WTC11 (cell line): ENCODE results near the gene NANP. TPM values are rescaled to one million over a fixed set of nuclear protein-coding genes. Genes with fewer than 3 reads are reported as not detected.

Experiments
- ATAC-seq: fragments of 200-7000 bp; cut with Tn5 transposase; 2 replicates; pipeline ENCODE4 v1.10.0; 2021; ENCODE audit warnings: mild to moderate bottlenecking, moderate library complexity
- CTCF ChIA-PET: fragments of 300-600 bp; sonication (Branson Sonifier 250); formaldehyde crosslinking; loops from one replicate; lab custom pipeline; 2021; ENCODE audit warnings: antibody characterized with exemption; lab: Charles Lee
- POLR2A ChIA-PET: fragments of 350-600 bp; sonication (Branson Sonifier 250); formaldehyde crosslinking; loops from one replicate; lab custom pipeline; 2021; ENCODE audit warnings: antibody characterized with exemption; lab: Charles Lee
- DNase-seq: peaks from one replicate; pipeline ENCODE4 v3.0.0; 2021; ENCODE audit warnings: low spot score
- H3K27ac Mint-ChIP-seq: 2 replicates; pipeline ENCODE4 v1.8.0; 2021; ENCODE audit warnings: mixed read lengths
- H3K27me3 Mint-ChIP-seq: 2 replicates; pipeline ENCODE4 v1.8.0; 2021; ENCODE audit warnings: low read depth, mild to moderate bottlenecking, moderate library complexity, mixed read lengths
- H3K36me3 Mint-ChIP-seq: 2 replicates; pipeline ENCODE4 v1.8.0; 2021; ENCODE audit warnings: mixed read lengths
- H3K4me1 Mint-ChIP-seq: 2 replicates; pipeline ENCODE4 v1.8.0; 2022; ENCODE audit warnings: mixed read lengths
- H3K4me3 Mint-ChIP-seq: 2 replicates; pipeline ENCODE4 v1.8.0; 2021; ENCODE audit warnings: mild to moderate bottlenecking, moderate library complexity, mixed read lengths
- H3K9me3 Mint-ChIP-seq: 2 replicates; pipeline ENCODE4 v1.8.0; 2021; ENCODE audit warnings: mixed read lengths
- ATF6 ChIP-seq: sonication (generic); formaldehyde crosslinking; IDR thresholded peaks from 2 replicates; pipeline ENCODE4 v1.8.1; 2023; ENCODE audit warnings: mild to moderate bottlenecking, missing genetic modification reagents
- ELF4 ChIP-seq: sonication (generic); formaldehyde crosslinking; IDR thresholded peaks from 2 replicates; pipeline ENCODE4 v1.8.1; 2022; ENCODE audit warnings: low read depth, mild to moderate bottlenecking, moderate library complexity, missing genetic modification reagents
- ESRRA ChIP-seq: sonication (generic); formaldehyde crosslinking; IDR thresholded peaks from 2 replicates; pipeline ENCODE4 v1.8.1; 2022; ENCODE audit warnings: mild to moderate bottlenecking, missing genetic modification reagents, borderline replicate concordance
- GABPB1 ChIP-seq: sonication (generic); formaldehyde crosslinking; IDR thresholded peaks from 2 replicates; pipeline ENCODE4 v1.8.1; 2023; ENCODE audit warnings: mild to moderate bottlenecking, missing genetic modification reagents
- IRF1 ChIP-seq: sonication (generic); formaldehyde crosslinking; IDR thresholded peaks from 2 replicates; pipeline ENCODE4 v1.8.0; 2023; ENCODE audit warnings: missing genetic modification reagents
- NFYB ChIP-seq: sonication (generic); formaldehyde crosslinking; conservative IDR thresholded peaks from 2 replicates; pipeline ENCODE4 v1.8.0; 2022; ENCODE audit warnings: low read depth, missing genetic modification reagents
- PREB ChIP-seq: sonication (generic); formaldehyde crosslinking; IDR thresholded peaks from 2 replicates; pipeline ENCODE4 v1.8.1; 2022; ENCODE audit warnings: mild to moderate bottlenecking, missing genetic modification reagents, moderate library complexity, borderline replicate concordance
- TCF7 ChIP-seq: sonication (generic); formaldehyde crosslinking; IDR thresholded peaks from 2 replicates; pipeline ENCODE4 v1.8.0; 2022; ENCODE audit warnings: mild to moderate bottlenecking, low read depth, missing genetic modification reagents, moderate library complexity
- ZNF416 ChIP-seq: fragments of 250-450 bp; sonication (Bioruptor Pico); IDR thresholded peaks from 2 replicates; pipeline ENCODE4 v1.9.0; 2021; ENCODE audit warnings: mild to moderate bottlenecking, inconsistent platforms
- ZSCAN18 ChIP-seq: fragments of 250-450 bp; sonication (Bioruptor Pico); IDR thresholded peaks from 2 replicates; pipeline ENCODE4 v2.1.2; 2022; ENCODE audit warnings: mild to moderate bottlenecking, moderate library complexity
- total RNA-seq: library from RNA; stranded (reverse); gene quantifications from 3 replicates; pipeline ENCODE4 v1.2.3, GENCODE V29; 2021
- TF ChIP-seq, protein P1 (sequence below): sonication (generic); formaldehyde crosslinking; IDR thresholded peaks from 2 replicates; pipeline ENCODE4 v1.8.0; 2022; ENCODE audit warnings: missing genetic modification reagents
- TF ChIP-seq, protein P2 (sequence below): sonication (generic); formaldehyde crosslinking; conservative IDR thresholded peaks from 2 replicates; pipeline ENCODE4 v1.8.1; 2022; ENCODE audit warnings: mild to moderate bottlenecking, missing genetic modification reagents
- TF ChIP-seq, protein P3 (sequence below): sonication (generic); formaldehyde crosslinking; IDR thresholded peaks from 2 replicates; pipeline ENCODE4 v1.8.0; 2023; ENCODE audit warnings: mild to moderate bottlenecking, missing genetic modification reagents
- TF ChIP-seq, protein P4 (sequence below): sonication (generic); formaldehyde crosslinking; IDR thresholded peaks from 2 replicates; pipeline ENCODE4 v1.8.1; 2022; ENCODE audit warnings: mild to moderate bottlenecking, moderate library complexity, missing genetic modification reagents
- TF ChIP-seq, protein P5 (sequence below): fragments of 250-450 bp; sonication (Bioruptor Pico); IDR thresholded peaks from 2 replicates; pipeline ENCODE4 v1.9.0; 2021; ENCODE audit warnings: mild to moderate bottlenecking
- TF ChIP-seq, protein P6 (sequence below): sonication (generic); formaldehyde crosslinking; IDR thresholded peaks from 2 replicates; pipeline ENCODE4 v1.8.1; 2022; ENCODE audit warnings: low read depth, mild to moderate bottlenecking, moderate library complexity, missing genetic modification reagents, borderline replicate concordance

NANP gene
- total RNA-seq, 1 experiment from 2014 or later, result 4.8 TPM

DNA sequence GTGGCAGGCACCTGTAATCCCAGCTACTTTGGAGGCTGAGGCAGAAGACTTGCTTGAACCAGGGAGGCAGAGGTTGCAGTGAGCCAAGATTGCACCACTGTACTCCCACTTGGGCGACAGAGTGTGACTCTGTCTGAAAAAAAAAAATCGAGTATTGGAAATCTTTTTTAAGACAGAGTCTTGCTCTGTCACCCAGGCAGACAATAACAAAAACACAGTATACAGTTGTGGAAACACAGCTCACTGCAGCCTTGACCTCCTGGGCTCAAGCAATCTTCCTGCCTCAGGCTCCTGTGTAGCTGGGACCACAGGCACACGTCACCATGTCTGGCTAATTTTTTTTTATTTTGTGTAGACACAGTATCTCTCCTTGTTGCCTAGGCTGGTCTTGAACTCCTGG lies 15.0 kb downstream of the NANP start (continued):
- TF ChIP-seq, protein P1, sequence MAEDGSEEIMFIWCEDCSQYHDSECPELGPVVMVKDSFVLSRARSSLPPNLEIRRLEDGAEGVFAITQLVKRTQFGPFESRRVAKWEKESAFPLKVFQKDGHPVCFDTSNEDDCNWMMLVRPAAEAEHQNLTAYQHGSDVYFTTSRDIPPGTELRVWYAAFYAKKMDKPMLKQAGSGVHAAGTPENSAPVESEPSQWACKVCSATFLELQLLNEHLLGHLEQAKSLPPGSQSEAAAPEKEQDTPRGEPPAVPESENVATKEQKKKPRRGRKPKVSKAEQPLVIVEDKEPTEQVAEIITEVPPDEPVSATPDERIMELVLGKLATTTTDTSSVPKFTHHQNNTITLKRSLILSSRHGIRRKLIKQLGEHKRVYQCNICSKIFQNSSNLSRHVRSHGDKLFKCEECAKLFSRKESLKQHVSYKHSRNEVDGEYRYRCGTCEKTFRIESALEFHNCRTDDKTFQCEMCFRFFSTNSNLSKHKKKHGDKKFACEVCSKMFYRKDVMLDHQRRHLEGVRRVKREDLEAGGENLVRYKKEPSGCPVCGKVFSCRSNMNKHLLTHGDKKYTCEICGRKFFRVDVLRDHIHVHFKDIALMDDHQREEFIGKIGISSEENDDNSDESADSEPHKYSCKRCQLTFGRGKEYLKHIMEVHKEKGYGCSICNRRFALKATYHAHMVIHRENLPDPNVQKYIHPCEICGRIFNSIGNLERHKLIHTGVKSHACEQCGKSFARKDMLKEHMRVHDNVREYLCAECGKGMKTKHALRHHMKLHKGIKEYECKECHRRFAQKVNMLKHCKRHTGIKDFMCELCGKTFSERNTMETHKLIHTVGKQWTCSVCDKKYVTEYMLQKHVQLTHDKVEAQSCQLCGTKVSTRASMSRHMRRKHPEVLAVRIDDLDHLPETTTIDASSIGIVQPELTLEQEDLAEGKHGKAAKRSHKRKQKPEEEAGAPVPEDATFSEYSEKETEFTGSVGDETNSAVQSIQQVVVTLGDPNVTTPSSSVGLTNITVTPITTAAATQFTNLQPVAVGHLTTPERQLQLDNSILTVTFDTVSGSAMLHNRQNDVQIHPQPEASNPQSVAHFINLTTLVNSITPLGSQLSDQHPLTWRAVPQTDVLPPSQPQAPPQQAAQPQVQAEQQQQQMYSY (CRISPR knock-in tag), result no peak
- TF ChIP-seq ATF6, result no peak
- TF ChIP-seq GABPB1 (CRISPR knock-in tag), result no peak
- TF ChIP-seq ZSCAN18 (CRISPR knock-in tag), result no peak
- TF ChIP-seq, protein P2, sequence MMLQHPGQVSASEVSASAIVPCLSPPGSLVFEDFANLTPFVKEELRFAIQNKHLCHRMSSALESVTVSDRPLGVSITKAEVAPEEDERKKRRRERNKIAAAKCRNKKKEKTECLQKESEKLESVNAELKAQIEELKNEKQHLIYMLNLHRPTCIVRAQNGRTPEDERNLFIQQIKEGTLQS, result no peak
- no peak for TF ChIP-seq ESRRA (CRISPR knock-in tag)
- no peak for TF ChIP-seq PREB (CRISPR knock-in tag)
- TF ChIP-seq ELF4 (CRISPR knock-in tag), result no peak
- TF ChIP-seq, protein P3, sequence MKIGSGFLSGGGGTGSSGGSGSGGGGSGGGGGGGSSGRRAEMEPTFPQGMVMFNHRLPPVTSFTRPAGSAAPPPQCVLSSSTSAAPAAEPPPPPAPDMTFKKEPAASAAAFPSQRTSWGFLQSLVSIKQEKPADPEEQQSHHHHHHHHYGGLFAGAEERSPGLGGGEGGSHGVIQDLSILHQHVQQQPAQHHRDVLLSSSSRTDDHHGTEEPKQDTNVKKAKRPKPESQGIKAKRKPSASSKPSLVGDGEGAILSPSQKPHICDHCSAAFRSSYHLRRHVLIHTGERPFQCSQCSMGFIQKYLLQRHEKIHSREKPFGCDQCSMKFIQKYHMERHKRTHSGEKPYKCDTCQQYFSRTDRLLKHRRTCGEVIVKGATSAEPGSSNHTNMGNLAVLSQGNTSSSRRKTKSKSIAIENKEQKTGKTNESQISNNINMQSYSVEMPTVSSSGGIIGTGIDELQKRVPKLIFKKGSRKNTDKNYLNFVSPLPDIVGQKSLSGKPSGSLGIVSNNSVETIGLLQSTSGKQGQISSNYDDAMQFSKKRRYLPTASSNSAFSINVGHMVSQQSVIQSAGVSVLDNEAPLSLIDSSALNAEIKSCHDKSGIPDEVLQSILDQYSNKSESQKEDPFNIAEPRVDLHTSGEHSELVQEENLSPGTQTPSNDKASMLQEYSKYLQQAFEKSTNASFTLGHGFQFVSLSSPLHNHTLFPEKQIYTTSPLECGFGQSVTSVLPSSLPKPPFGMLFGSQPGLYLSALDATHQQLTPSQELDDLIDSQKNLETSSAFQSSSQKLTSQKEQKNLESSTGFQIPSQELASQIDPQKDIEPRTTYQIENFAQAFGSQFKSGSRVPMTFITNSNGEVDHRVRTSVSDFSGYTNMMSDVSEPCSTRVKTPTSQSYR (CRISPR knock-in tag), result no peak
- TF ChIP-seq, protein P4, sequence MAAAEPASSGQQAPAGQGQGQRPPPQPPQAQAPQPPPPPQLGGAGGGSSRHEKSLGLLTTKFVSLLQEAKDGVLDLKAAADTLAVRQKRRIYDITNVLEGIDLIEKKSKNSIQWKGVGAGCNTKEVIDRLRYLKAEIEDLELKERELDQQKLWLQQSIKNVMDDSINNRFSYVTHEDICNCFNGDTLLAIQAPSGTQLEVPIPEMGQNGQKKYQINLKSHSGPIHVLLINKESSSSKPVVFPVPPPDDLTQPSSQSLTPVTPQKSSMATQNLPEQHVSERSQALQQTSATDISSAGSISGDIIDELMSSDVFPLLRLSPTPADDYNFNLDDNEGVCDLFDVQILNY, result no peak
- TF ChIP-seq ZNF416 (CRISPR knock-in tag), result no peak
- TF ChIP-seq IRF1, result no peak

- TF ChIP-seq, protein P5, sequence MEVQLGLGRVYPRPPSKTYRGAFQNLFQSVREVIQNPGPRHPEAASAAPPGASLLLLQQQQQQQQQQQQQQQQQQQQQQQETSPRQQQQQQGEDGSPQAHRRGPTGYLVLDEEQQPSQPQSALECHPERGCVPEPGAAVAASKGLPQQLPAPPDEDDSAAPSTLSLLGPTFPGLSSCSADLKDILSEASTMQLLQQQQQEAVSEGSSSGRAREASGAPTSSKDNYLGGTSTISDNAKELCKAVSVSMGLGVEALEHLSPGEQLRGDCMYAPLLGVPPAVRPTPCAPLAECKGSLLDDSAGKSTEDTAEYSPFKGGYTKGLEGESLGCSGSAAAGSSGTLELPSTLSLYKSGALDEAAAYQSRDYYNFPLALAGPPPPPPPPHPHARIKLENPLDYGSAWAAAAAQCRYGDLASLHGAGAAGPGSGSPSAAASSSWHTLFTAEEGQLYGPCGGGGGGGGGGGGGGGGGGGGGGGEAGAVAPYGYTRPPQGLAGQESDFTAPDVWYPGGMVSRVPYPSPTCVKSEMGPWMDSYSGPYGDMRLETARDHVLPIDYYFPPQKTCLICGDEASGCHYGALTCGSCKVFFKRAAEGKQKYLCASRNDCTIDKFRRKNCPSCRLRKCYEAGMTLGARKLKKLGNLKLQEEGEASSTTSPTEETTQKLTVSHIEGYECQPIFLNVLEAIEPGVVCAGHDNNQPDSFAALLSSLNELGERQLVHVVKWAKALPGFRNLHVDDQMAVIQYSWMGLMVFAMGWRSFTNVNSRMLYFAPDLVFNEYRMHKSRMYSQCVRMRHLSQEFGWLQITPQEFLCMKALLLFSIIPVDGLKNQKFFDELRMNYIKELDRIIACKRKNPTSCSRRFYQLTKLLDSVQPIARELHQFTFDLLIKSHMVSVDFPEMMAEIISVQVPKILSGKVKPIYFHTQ (CRISPR knock-in tag), result no peak
- TF ChIP-seq, protein P4, result no peak
- TF ChIP-seq TCF7, result no peak
- TF ChIP-seq, protein P6, sequence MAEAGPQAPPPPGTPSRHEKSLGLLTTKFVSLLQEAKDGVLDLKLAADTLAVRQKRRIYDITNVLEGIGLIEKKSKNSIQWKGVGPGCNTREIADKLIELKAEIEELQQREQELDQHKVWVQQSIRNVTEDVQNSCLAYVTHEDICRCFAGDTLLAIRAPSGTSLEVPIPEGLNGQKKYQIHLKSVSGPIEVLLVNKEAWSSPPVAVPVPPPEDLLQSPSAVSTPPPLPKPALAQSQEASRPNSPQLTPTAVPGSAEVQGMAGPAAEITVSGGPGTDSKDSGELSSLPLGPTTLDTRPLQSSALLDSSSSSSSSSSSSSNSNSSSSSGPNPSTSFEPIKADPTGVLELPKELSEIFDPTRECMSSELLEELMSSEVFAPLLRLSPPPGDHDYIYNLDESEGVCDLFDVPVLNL, result no peak
- no peak for TF ChIP-seq NFYB (CRISPR knock-in tag)
- TF ChIP-seq, all 79 proteins: peak for 0
- DNase-seq, result no peak
- Mint-ChIP-seq H3K36me3 (no peaks in the 10 kb centered on the region), H3K9me3 (no peaks in the 10 kb centered on the region; the same call in 1 of the 2 replicates), H3K4me3 (no peak overlapping the region), H3K27ac (no peak overlapping the region), H3K4me1 (no peaks in the 10 kb centered on the region), H3K27me3 (peaks cover 3% of the 10 kb centered on the region; the same call in 1 of the 2 replicates)
- no peak for ATAC-seq
- CTCF ChIA-PET, result no interaction called here
- POLR2A ChIA-PET, result no interaction called here
These were observed 17.6 kb downstream of the NANP start for GRCh38 chr20:25606094-25606695.
